ENCODE measurements around the gene FBLN2. TPM values are rescaled to one million over a fixed set of nuclear protein-coding genes. Genes with fewer than 3 reads are reported as not detected.

The FBLN2 gene
- total and polyA plus RNA-seq, 2 of the 13 experiments (the other 11 are each of a cell fraction or from before 2014, with no cell fraction given) = not detected

DNA sequence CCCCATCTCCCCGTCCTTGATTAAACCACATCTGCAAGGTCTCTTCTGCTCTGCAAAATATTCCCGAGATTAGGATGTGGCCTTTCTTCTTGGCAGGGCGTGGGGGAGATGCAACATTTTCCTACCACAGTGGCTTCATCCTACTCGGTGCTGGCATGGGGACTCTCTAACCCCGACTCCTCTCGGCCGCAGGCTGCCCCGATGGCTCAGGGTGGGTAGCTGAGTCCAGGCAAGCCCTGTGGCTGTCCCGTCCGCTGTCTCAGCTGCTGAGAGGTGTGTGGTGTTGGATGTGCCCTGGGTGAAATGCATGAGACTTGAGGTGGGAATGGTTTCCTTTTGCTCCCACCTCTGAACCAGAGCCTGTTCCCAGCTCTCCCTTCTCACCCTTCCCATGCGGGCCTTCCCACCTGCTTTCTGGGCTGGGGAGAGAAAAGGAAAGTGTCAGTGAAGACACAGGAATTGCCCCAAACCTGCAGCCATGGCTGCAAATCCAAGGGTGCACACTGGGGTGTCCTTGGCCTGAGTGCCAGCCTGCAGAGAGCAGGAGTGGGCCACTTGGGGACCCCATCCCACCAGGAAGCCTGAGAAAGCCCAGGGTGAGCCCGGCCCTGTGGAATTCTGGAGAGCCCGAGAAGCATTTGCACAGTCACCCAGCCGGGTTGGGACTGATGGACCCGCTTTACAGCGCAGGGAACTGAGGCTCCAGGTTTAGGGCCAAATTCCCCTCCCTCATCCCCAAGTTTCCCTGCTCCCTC is 115.0 kb downstream of the FBLN2 start:
- CTCF ChIA-PET (ENCODE audit: low intra/inter-chr PET ratio, low total read pairs) = no interaction called here
- in situ Hi-C loops (cut with HindIII; ENCODE audit: extremely low pct_ligation_motif_present, low pct_unique_long_range_greater_than_20kb) = no loop called here
- ATAC-seq = no peak

More for the DNA sequence above, 115.0 kb downstream of the FBLN2 start:
- Histone ChIP-seq H3K27me3 (ENCODE audit: control insufficient read depth in 1 of 2, insufficient read depth in 2 of 2, low read length in 2 of 2) (peaks cover 0 to 50% of the 10 kb centered on the region in 2 experiments; a peak in 3 of 5 replicates), H3K4me2 (ENCODE audit: low read depth, low read length) (no peak overlapping the region), H3K9ac (ENCODE audit: insufficient read depth, low read depth, low read length) (no peak overlapping the region), H2AFZ (ENCODE audit: low read length) (no peak overlapping the region), H3K36me3 (replicated peaks in 1 of 2; ENCODE audit: control insufficient read depth in 1 of 2, insufficient read depth in 2 of 2, low read length in 2 of 2) (no peaks in the 10 kb centered on the region), H3K79me2 (ENCODE audit: insufficient read depth, low read length) (no peaks in the 10 kb centered on the region), H3K27ac (ENCODE audit: extremely low read length, insufficient read depth, low read length) (no peak overlapping the region), H3K4me1 (ENCODE audit: insufficient read depth, low read length) (peaks cover 9% of the 10 kb centered on the region; the same call in 1 of the 2 replicates), H4K20me1 (ENCODE audit: insufficient read depth, low read length) (no peaks in the 10 kb centered on the region), H3K9me3 (ENCODE audit: low read length) (no peaks in the 10 kb centered on the region), H3K4me3 (replicated peaks in 1 of 3; ENCODE audit: insufficient read depth in 1 of 3, low read depth in 2 of 3, low read length in 3 of 3) (no peak overlapping the region)
- no peak for FAIRE-seq
- POLR2A ChIA-PET = no interaction called here
- TF ChIP-seq ASH2L (IDR thresholded peaks at IDR 0.05; ENCODE audit: insufficient read length, low read depth, low read length) (no peak), RAD51 (IDR thresholded peaks at IDR 0.05; ENCODE audit: borderline replicate concordance) (no peak), RXRA (CRISPR knock-in tag; IDR thresholded peaks at IDR 0.05) (no peak), PHF8 (CRISPR knock-in tag; IDR thresholded peaks at IDR 0.05) (no peak), ZNF367 (CRISPR knock-in tag; IDR thresholded peaks at IDR 0.05; ENCODE audit: borderline replicate concordance) (no peak), SRF (IDR thresholded peaks at IDR 0.05; ENCODE audit: low read depth, low read length) (no peak), MXI1 (IDR thresholded peaks at IDR 0.05; ENCODE audit: borderline replicate concordance, low read depth, low read length) (no peak), ELK4 (CRISPR knock-in tag; IDR thresholded peaks at IDR 0.05; ENCODE audit: borderline replicate concordance) (no peak), TEAD3 (CRISPR knock-in tag; optimal IDR thresholded peaks at IDR 0.05; ENCODE audit: borderline replicate concordance) (no peak)
- TF ChIP-seq, protein P1, sequence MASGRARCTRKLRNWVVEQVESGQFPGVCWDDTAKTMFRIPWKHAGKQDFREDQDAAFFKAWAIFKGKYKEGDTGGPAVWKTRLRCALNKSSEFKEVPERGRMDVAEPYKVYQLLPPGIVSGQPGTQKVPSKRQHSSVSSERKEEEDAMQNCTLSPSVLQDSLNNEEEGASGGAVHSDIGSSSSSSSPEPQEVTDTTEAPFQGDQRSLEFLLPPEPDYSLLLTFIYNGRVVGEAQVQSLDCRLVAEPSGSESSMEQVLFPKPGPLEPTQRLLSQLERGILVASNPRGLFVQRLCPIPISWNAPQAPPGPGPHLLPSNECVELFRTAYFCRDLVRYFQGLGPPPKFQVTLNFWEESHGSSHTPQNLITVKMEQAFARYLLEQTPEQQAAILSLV (CRISPR knock-in tag; IDR thresholded peaks at IDR 0.05; ENCODE audit: borderline replicate concordance) = no peak
- TF ChIP-seq, protein P2, sequence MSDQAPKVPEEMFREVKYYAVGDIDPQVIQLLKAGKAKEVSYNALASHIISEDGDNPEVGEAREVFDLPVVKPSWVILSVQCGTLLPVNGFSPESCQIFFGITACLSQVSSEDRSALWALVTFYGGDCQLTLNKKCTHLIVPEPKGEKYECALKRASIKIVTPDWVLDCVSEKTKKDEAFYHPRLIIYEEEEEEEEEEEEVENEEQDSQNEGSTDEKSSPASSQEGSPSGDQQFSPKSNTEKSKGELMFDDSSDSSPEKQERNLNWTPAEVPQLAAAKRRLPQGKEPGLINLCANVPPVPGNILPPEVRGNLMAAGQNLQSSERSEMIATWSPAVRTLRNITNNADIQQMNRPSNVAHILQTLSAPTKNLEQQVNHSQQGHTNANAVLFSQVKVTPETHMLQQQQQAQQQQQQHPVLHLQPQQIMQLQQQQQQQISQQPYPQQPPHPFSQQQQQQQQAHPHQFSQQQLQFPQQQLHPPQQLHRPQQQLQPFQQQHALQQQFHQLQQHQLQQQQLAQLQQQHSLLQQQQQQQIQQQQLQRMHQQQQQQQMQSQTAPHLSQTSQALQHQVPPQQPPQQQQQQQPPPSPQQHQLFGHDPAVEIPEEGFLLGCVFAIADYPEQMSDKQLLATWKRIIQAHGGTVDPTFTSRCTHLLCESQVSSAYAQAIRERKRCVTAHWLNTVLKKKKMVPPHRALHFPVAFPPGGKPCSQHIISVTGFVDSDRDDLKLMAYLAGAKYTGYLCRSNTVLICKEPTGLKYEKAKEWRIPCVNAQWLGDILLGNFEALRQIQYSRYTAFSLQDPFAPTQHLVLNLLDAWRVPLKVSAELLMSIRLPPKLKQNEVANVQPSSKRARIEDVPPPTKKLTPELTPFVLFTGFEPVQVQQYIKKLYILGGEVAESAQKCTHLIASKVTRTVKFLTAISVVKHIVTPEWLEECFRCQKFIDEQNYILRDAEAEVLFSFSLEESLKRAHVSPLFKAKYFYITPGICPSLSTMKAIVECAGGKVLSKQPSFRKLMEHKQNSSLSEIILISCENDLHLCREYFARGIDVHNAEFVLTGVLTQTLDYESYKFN (CRISPR knock-in tag; conservative IDR thresholded peaks at IDR 0.05) = no peak
- WGBS (ENCODE audit: low lambda C conversion rate) = 35% methylated on average over 4 of the region's 16 CpGs
- DNase-seq (ENCODE audit: low spot score) = no peak
- BruUV-seq (replicated peaks) = no TSS peak
- intact Hi-C loops (cut with micrococcal nuclease; ENCODE audit: unreplicated experiment) = no loop called here

Measured in HepG2 (cell line).